ENCODE measurements around the gene SETBP1.

SETBP1 gene

GRCh38 chr18:44726059-44726421 lies 45.4 kb downstream of the SETBP1 start:
- peak overlapping the region; percentile 32; the same call in 1 of the 2 replicates for H3K27ac ChIP-seq
- TF ChIP-seq Cebpa-rat (IDR thresholded peaks at IDR 0.05), result no peak
- no peaks in the 10 kb centered on the region for H4K20me1 ChIP-seq
- no peaks in the 10 kb centered on the region for H3K27me3 ChIP-seq
- no peak overlapping the region for H3K4me3 ChIP-seq
- no peaks in the 10 kb centered on the region for H3K9me3 ChIP-seq
- no peak overlapping the region for H3K9ac ChIP-seq
- peaks cover 85% of the 10 kb centered on the region for H3K4me1 ChIP-seq
- H3K4me2 ChIP-seq, result peak overlapping the region; percentile 72
- no peaks in the 10 kb centered on the region for H3K36me3 ChIP-seq

GRCh38 chr18:44727291-44727690 lies 46.6 kb downstream of the SETBP1 start:
- no peaks in the 10 kb centered on the region for H3K36me3 ChIP-seq
- H3K9me3 ChIP-seq, result no peaks in the 10 kb centered on the region
- no peak overlapping the region for H3K27ac ChIP-seq
- H3K4me3 ChIP-seq, result no peak overlapping the region
- H4K20me1 ChIP-seq, result no peaks in the 10 kb centered on the region
- peaks cover 83% of the 10 kb centered on the region for H3K4me1 ChIP-seq
- peak overlapping the region; percentile 72 for H3K4me2 ChIP-seq
- H3K9ac ChIP-seq, result no peak overlapping the region
- H3K27me3 ChIP-seq, result no peaks in the 10 kb centered on the region
- TF ChIP-seq Cebpa-rat (IDR thresholded peaks at IDR 0.05), result no peak

GRCh38 chr18:44729631-44730101 lies 49.0 kb downstream of the SETBP1 start:
- no peak for TF ChIP-seq Cebpa-rat (IDR thresholded peaks at IDR 0.05)
- no peak overlapping the region for H3K4me3 ChIP-seq
- no peaks in the 10 kb centered on the region for H3K27me3 ChIP-seq
- H3K36me3 ChIP-seq, result no peaks in the 10 kb centered on the region
- no peak overlapping the region for H3K27ac ChIP-seq
- H3K4me2 ChIP-seq, result peak overlapping the region; percentile 67
- H3K9me3 ChIP-seq, result no peaks in the 10 kb centered on the region
- no peak overlapping the region for H3K9ac ChIP-seq
- H4K20me1 ChIP-seq, result no peaks in the 10 kb centered on the region
- H3K4me1 ChIP-seq, result peaks cover 81% of the 10 kb centered on the region

GRCh38 chr18:44730803-44731529 lies 50.3 kb downstream of the SETBP1 start:
- no peak for TF ChIP-seq Cebpa-rat (IDR thresholded peaks at IDR 0.05)
- no peak overlapping the region for H3K27ac ChIP-seq
- peak overlapping the region; percentile 67 for H3K4me2 ChIP-seq
- H4K20me1 ChIP-seq, result no peaks in the 10 kb centered on the region
- H3K27me3 ChIP-seq, result no peaks in the 10 kb centered on the region
- no peaks in the 10 kb centered on the region for H3K9me3 ChIP-seq
- no peak overlapping the region for H3K4me3 ChIP-seq
- no peaks in the 10 kb centered on the region for H3K36me3 ChIP-seq
- H3K9ac ChIP-seq, result no peak overlapping the region
- peaks cover 68% of the 10 kb centered on the region for H3K4me1 ChIP-seq

GRCh38 chr18:44731530-44732237 lies 51.0 kb downstream of the SETBP1 start:
- Histone ChIP-seq H3K9me3 (no peaks in the 10 kb centered on the region), H4K20me1 (no peaks in the 10 kb centered on the region), H3K27ac (no peak overlapping the region), H3K27me3 (no peaks in the 10 kb centered on the region), H3K4me3 (no peak overlapping the region), H3K4me1 (peaks cover 60% of the 10 kb centered on the region), H3K9ac (no peak overlapping the region), H3K4me2 (no peak overlapping the region), H3K36me3 (no peaks in the 10 kb centered on the region)
- no peak for TF ChIP-seq Cebpa-rat (IDR thresholded peaks at IDR 0.05)

- Histone ChIP-seq H3K27ac (no peak overlapping the region), H3K27me3 (no peaks in the 10 kb centered on the region), H3K9me3 (no peaks in the 10 kb centered on the region), H3K36me3 (no peaks in the 10 kb centered on the region), H3K9ac (no peak overlapping the region), H3K4me1 (peaks cover 55% of the 10 kb centered on the region), H3K4me3 (no peak overlapping the region), H4K20me1 (no peaks in the 10 kb centered on the region), H3K4me2 (no peak overlapping the region)
- TF ChIP-seq Cebpa-rat (IDR thresholded peaks at IDR 0.05), result no peak
Observed at GRCh38 chr18:44732238-44732563, 51.5 kb downstream of the SETBP1 start.

- no peak overlapping the region for H3K4me3 ChIP-seq
- H3K36me3 ChIP-seq, result no peaks in the 10 kb centered on the region
- H3K4me2 ChIP-seq, result peak overlapping the region; percentile 59; the same call in 1 of the 2 replicates
- H3K27me3 ChIP-seq, result no peaks in the 10 kb centered on the region
- no peaks in the 10 kb centered on the region for H4K20me1 ChIP-seq
- H3K27ac ChIP-seq, result no peak overlapping the region
- no peak for TF ChIP-seq Cebpa-rat (IDR thresholded peaks at IDR 0.05)
- peaks cover 51% of the 10 kb centered on the region for H3K4me1 ChIP-seq
- H3K9ac ChIP-seq, result no peak overlapping the region
- H3K9me3 ChIP-seq, result no peaks in the 10 kb centered on the region
Observed at GRCh38 chr18:44732599-44732998, 51.9 kb downstream of the SETBP1 start.

GRCh38 chr18:44733069-44733753 lies 52.5 kb downstream of the SETBP1 start:
- no peaks in the 10 kb centered on the region for H3K9me3 ChIP-seq
- no peak overlapping the region for H3K9ac ChIP-seq
- H3K27me3 ChIP-seq, result no peaks in the 10 kb centered on the region
- no peak overlapping the region for H3K27ac ChIP-seq
- no peak for TF ChIP-seq Cebpa-rat (IDR thresholded peaks at IDR 0.05)
- H4K20me1 ChIP-seq, result no peaks in the 10 kb centered on the region
- no peak overlapping the region for H3K4me3 ChIP-seq
- H3K4me2 ChIP-seq, result peak overlapping the region; percentile 59
- peaks cover 48% of the 10 kb centered on the region for H3K4me1 ChIP-seq
- H3K36me3 ChIP-seq, result no peaks in the 10 kb centered on the region

GRCh38 chr18:44733754-44734465 lies 53.2 kb downstream of the SETBP1 start:
- H3K27ac ChIP-seq, result no peak overlapping the region

More at GRCh38 chr18:44733754-44734465, 53.2 kb downstream of the SETBP1 start:
- no peaks in the 10 kb centered on the region for H4K20me1 ChIP-seq
- H3K4me3 ChIP-seq, result no peak overlapping the region
- no peaks in the 10 kb centered on the region for H3K36me3 ChIP-seq
- H3K4me1 ChIP-seq, result peaks cover 43% of the 10 kb centered on the region
- peak overlapping the region; percentile 59 for H3K4me2 ChIP-seq
- no peaks in the 10 kb centered on the region for H3K9me3 ChIP-seq
- no peak overlapping the region for H3K9ac ChIP-seq
- H3K27me3 ChIP-seq, result no peaks in the 10 kb centered on the region
- no peak for TF ChIP-seq Cebpa-rat (IDR thresholded peaks at IDR 0.05)
